HepG2 (cell line): ENCODE measurements around the gene FMNL1. TPM values are rescaled to one million over a fixed set of nuclear protein-coding genes. Genes with fewer than 3 reads are reported as not detected.

Source experiments
- ATAC-seq: fragments of 200-7000 bp; cut with Tn5 transposase; 3 replicates; pipeline ENCODE4 v1.9.1; 2020; ENCODE audit warnings: mild to moderate bottlenecking, moderate library complexity
- BruUV-seq: library from RNA; stranded (reverse); fragments of 400-500 nt; replicated peaks from 2 replicates; lab custom pipeline; 2021; lab: Mats Ljungman, UMichigan
- CTCF ChIA-PET: fragments of 300-600 bp; formaldehyde crosslinking; extraction: SDS; loops from one replicate; lab custom pipeline; 2021; ENCODE audit warnings: low total read pairs, inconsistent platforms, low intra/inter-chr PET ratio; lab: Yijun Ruan, JAX
- POLR2A ChIA-PET: fragments of 350-600 bp; sonication (Branson Sonifier 250); formaldehyde crosslinking; loops from one replicate; lab custom pipeline; 2020; ENCODE audit warnings: antibody characterized with exemption, inconsistent platforms; lab: Yijun Ruan, JAX
- DNase-seq: peaks from one replicate; pipeline ENCODE4 v3.0.0-alpha.2; 2015; ENCODE audit warnings: low spot score
- FAIRE-seq: peaks from 3 replicates; lab custom pipeline; 2011; peaks lifted over from hg19 to GRCh38; lab: Jason Lieb, UNC
- H2AFZ ChIP-seq: one replicate; pipeline ENCODE4 v1.6.1; 2011; ENCODE audit warnings: low read length, inconsistent platforms
- H3K27ac ChIP-seq: fragments of 300-600 bp; 3 replicates; pipeline ENCODE4 v1.8.0; 2011; ENCODE audit warnings: mixed run types, mild to moderate bottlenecking, mixed read lengths, low read length, inconsistent platforms; ENCODE audit not compliant: insufficient read depth; ENCODE audit errors: extremely low read length
- H3K27me3 ChIP-seq, 2 experiments: fragments of 200-600 bp in 1 of 2; 2 replicates in 1 of 2; 3 replicates in 1 of 2; pipeline versions ENCODE4 v1.6.0 to v1.8.0; 2011; ENCODE audit warnings: low read length in 2 of 2, mild to moderate bottlenecking in 2 of 2, moderate library complexity in 2 of 2, inconsistent platforms in 1 of 2; ENCODE audit not compliant: insufficient read depth in 2 of 2, control insufficient read depth in 1 of 2
- H3K36me3 ChIP-seq, 2 experiments: fragments of 200-600 bp in 1 of 2; replicated peaks in 1 of 2; 2 replicates in 1 of 2; 3 replicates in 1 of 2; pipeline versions ENCODE4 v1.5.1 to v1.8.0; 2011; ENCODE audit warnings: low read length in 2 of 2, inconsistent platforms in 1 of 2; ENCODE audit not compliant: insufficient read depth in 2 of 2, control insufficient read depth in 1 of 2
- H3K4me1 ChIP-seq: 2 replicates; pipeline ENCODE4 v1.5.1; 2012; ENCODE audit warnings: low read length, inconsistent platforms; ENCODE audit not compliant: insufficient read depth
- H3K4me2 ChIP-seq: 2 replicates; pipeline ENCODE4 v1.6.0; 2011; ENCODE audit warnings: low read depth, low read length, inconsistent platforms
- H3K4me3 ChIP-seq, 3 experiments: fragments of 200-600 bp in 1 of 3; sonication (generic), shearing (Covaris generic) in 1 of 3; replicated peaks in 1 of 3; 2 replicates each; pipeline ENCODE4 v1.5.1; 2011 to 2016; ENCODE audit warnings: low read length in 3 of 3, inconsistent platforms in 2 of 3, low read depth in 2 of 3, mild to moderate bottlenecking in 2 of 3, control low read depth in 1 of 3, mixed read lengths in 1 of 3; ENCODE audit not compliant: insufficient read depth in 1 of 3
- H3K79me2 ChIP-seq: one replicate; pipeline ENCODE4 v1.6.1; 2011; ENCODE audit warnings: low read length, inconsistent platforms; ENCODE audit not compliant: insufficient read depth
- H3K9ac ChIP-seq: 2 replicates; pipeline ENCODE4 v1.6.0; 2011; ENCODE audit warnings: mild to moderate bottlenecking, low read depth, low read length, inconsistent platforms; ENCODE audit not compliant: insufficient read depth
- H3K9me3 ChIP-seq: 2 replicates; pipeline ENCODE4 v1.5.1; 2012; ENCODE audit warnings: mild to moderate bottlenecking, low read length
- H4K20me1 ChIP-seq: 2 replicates; pipeline ENCODE4 v1.6.0; 2011; ENCODE audit warnings: inconsistent platforms, mild to moderate bottlenecking, low read length, moderate library complexity; ENCODE audit not compliant: insufficient read depth
- ARHGAP35 ChIP-seq: sonication (generic); formaldehyde crosslinking; IDR thresholded peaks from 2 replicates; pipeline ENCODE4 v1.9.0; 2022; ENCODE audit warnings: mild to moderate bottlenecking, inconsistent platforms, moderate library complexity, missing genetic modification reagents, borderline replicate concordance
- CREB1 ChIP-seq, 2 experiments: fragments of 450-650 bp in 1 of 2; IDR thresholded peaks; 2 replicates each; pipeline ENCODE4 v1.6.1; 2016 to 2017; ENCODE audit warnings: control low read depth in 1 of 2, mild to moderate bottlenecking in 1 of 2, missing compliant biosample characterization in 1 of 2, missing genetic modification characterization in 1 of 2
- HNRNPK ChIP-seq: fragments of 200-400 bp; formaldehyde crosslinking; IDR thresholded peaks from 2 replicates; pipeline ENCODE4 v1.6.1; 2018; ENCODE audit warnings: low read length, low read depth, moderate library complexity, mild to moderate bottlenecking; ENCODE audit not compliant: poor library complexity, severe bottlenecking
- KAT2B ChIP-seq: fragments of 150-350 bp; IDR thresholded peaks from 2 replicates; pipeline ENCODE4 v1.6.1; 2014; ENCODE audit warnings: low read depth, low read length, borderline replicate concordance
- KLF11 ChIP-seq: IDR thresholded peaks from 2 replicates; pipeline ENCODE4 v1.6.1; 2016; ENCODE audit warnings: missing compliant biosample characterization
- NFYB ChIP-seq: sonication (generic); formaldehyde crosslinking; IDR thresholded peaks from 2 replicates; pipeline ENCODE4 v1.4.0; 2020; ENCODE audit warnings: missing genetic modification reagents
- RNF2 ChIP-seq: fragments of 450-650 bp; conservative IDR thresholded peaks from 2 replicates; pipeline ENCODE4 v1.6.1; 2016; ENCODE audit warnings: low read depth
- ZC3H13 ChIP-seq: sonication (generic); formaldehyde crosslinking; IDR thresholded peaks from 2 replicates; pipeline ENCODE4 v1.8.1; 2023; ENCODE audit warnings: mild to moderate bottlenecking, missing genetic modification reagents, moderate library complexity
- ZFP62 ChIP-seq: sonication (generic); formaldehyde crosslinking; IDR thresholded peaks from 2 replicates; pipeline ENCODE4 v1.4.0; 2020; ENCODE audit warnings: missing genetic modification reagents
- ZNF276 ChIP-seq: sonication (generic); formaldehyde crosslinking; IDR thresholded peaks from 2 replicates; pipeline ENCODE4 v1.4.0; 2020; ENCODE audit warnings: mild to moderate bottlenecking, low read depth, missing genetic modification reagents
- ZNF496 ChIP-seq: sonication (generic); formaldehyde crosslinking; IDR thresholded peaks from 2 replicates; pipeline ENCODE4 v1.8.1; 2023; ENCODE audit warnings: mild to moderate bottlenecking, moderate library complexity, missing genetic modification reagents; ENCODE audit not compliant: insufficient replicate concordance
- ZNF501 ChIP-seq: sonication (generic); formaldehyde crosslinking; IDR thresholded peaks from 2 replicates; pipeline ENCODE4 v1.5.1; 2020; ENCODE audit warnings: mild to moderate bottlenecking, moderate library complexity, missing genetic modification reagents
- ZSCAN29 ChIP-seq: sonication (generic); formaldehyde crosslinking; conservative IDR thresholded peaks from 2 replicates; pipeline ENCODE4 v1.4.0; 2020; ENCODE audit warnings: mild to moderate bottlenecking, missing genetic modification reagents
- WGBS: methylation state at CpG from one replicate; pipeline ENCODE4 v1.1.6; 2017; ENCODE audit warnings: low lambda C conversion rate; 5-methylcytosine and 5-hydroxymethylcytosine counted together
- in situ Hi-C: cut with HindIII; loops from 2 replicates; pipeline ENCODE4 v1.10.0; 2017; ENCODE audit warnings: low pct_unique_long_range_greater_than_20kb; ENCODE audit not compliant: extremely low pct_ligation_motif_present
- intact Hi-C: fragments of 100-400 bp; cut with micrococcal nuclease; formaldehyde crosslinking; loops from one replicate; pipeline ENCODE4 v1.10.0; 2022; ENCODE audit not compliant: unreplicated experiment
- polyA plus RNA-seq, 8 experiments: library from polyadenylated mRNA; depleted of rRNA in 3 of 8; stranded (reverse) in 7 of 8; unstranded in 1 of 8; fragments of >200 nt; fragmentation: Illumina TruSeq in 4 of 8; extraction: Trizol in 4 of 8; gene quantifications; 2 replicates each; pipeline versions ENCODE4 v1.2.1 to v1.2.3, GENCODE V29; 2011 to 2016; ENCODE audit warnings: low read depth in 4 of 8, missing spikeins in 1 of 8, mixed read lengths in 1 of 8; ENCODE audit not compliant: insufficient read depth in 1 of 8
- total RNA-seq, 5 experiments: library from RNA; depleted of rRNA; stranded (reverse); fragments of >200 nt; fragmentation: Illumina TruSeq; extraction: Trizol; gene quantifications; 2 replicates each; pipeline ENCODE4 v1.2.3, GENCODE V29; 2016; ENCODE audit warnings: low read depth in 1 of 5

Gene FMNL1
- total and polyA plus RNA-seq, 2 of the 13 experiments (the other 11 are each of a cell fraction or from before 2014, with no cell fraction given), result 0.53 to 0.70 TPM

- Histone ChIP-seq H3K4me2 (no peak overlapping the region), H3K27ac (no peak overlapping the region), H3K27me3 (no peaks in the 10 kb centered on the region), H3K79me2 (no peaks in the 10 kb centered on the region), H2AFZ (no peak overlapping the region), H3K9me3 (no peaks in the 10 kb centered on the region), H4K20me1 (no peaks in the 10 kb centered on the region), H3K4me3 (no peak overlapping the region), H3K36me3 (peaks cover 26 to 46% of the 10 kb centered on the region in 2 experiments; a peak in 4 of 5 replicates), H3K9ac (no peak overlapping the region), H3K4me1 (no peaks in the 10 kb centered on the region)
- intact Hi-C loops, result no loop called here
- ChIA-PET CTCF (no interaction called here), POLR2A (no interaction called here)
- WGBS, result 93% methylated on average over 21 of the region's 21 CpGs
- no peak for FAIRE-seq
- ATAC-seq, result no peak
- in situ Hi-C loops, result no loop called here
- no peak for DNase-seq
- no TSS peak for BruUV-seq
- TF ChIP-seq KLF11 (CRISPR knock-in tag), result no peak
- 0 out of 2 replicates have a peak, but pooled peaks have one; percentile 14 for TF ChIP-seq ZC3H13
Observed at GRCh38 chr17:45282683-45283644, 61.3 kb downstream of the FMNL1 start.

- Histone ChIP-seq H2AFZ (no peak overlapping the region), H3K36me3 (peaks cover 26 to 50% of the 10 kb centered on the region in 2 experiments; a peak in 4 of 5 replicates), H3K9ac (no peak overlapping the region), H3K27me3 (no peaks in the 10 kb centered on the region), H3K27ac (no peak overlapping the region), H3K9me3 (no peaks in the 10 kb centered on the region), H3K79me2 (no peaks in the 10 kb centered on the region), H3K4me2 (no peak overlapping the region), H3K4me3 (no peak overlapping the region), H3K4me1 (no peaks in the 10 kb centered on the region), H4K20me1 (no peaks in the 10 kb centered on the region)
- ATAC-seq, result no peak
- CTCF ChIA-PET, result interaction anchor here (1.1 kb wide), 1 partner anchor 102 kb away, joined by 8 read pairs; no protein-coding TSS in a partner anchor
- FAIRE-seq, result no peak
- intact Hi-C loops (loop anchor here (2.0 kb wide), 1 partner anchor 101 kb away; no protein-coding TSS in a partner anchor), in situ Hi-C loops (no loop called here)
- 93% methylated on average over 10 of the region's 10 CpGs for WGBS
- DNase-seq, result no peak
- BruUV-seq, result no TSS peak
- POLR2A ChIA-PET, result no interaction called here
- TF ChIP-seq KLF11 (CRISPR knock-in tag) (no peak), NFYB (CRISPR knock-in tag) (no peak), ZNF501 (CRISPR knock-in tag) (no peak), HNRNPK (no peak), ZNF496 (no peak), ZFP62 (no peak), KAT2B (no peak), CREB1 (IDR thresholded peaks at IDR 0.05) (no peak), CREB1 (CRISPR knock-in tag; IDR thresholded peaks at IDR 0.05) (no peak), RNF2 (no peak), ARHGAP35 (CRISPR knock-in tag) (no peak), ZNF276 (CRISPR knock-in tag) (no peak), ZSCAN29 (no peak)
Observed at GRCh38 chr17:45283711-45284110, 62.0 kb downstream of the FMNL1 start.
